ENCODE results near the gene C16orf86.

Gene C16orf86

DNA sequence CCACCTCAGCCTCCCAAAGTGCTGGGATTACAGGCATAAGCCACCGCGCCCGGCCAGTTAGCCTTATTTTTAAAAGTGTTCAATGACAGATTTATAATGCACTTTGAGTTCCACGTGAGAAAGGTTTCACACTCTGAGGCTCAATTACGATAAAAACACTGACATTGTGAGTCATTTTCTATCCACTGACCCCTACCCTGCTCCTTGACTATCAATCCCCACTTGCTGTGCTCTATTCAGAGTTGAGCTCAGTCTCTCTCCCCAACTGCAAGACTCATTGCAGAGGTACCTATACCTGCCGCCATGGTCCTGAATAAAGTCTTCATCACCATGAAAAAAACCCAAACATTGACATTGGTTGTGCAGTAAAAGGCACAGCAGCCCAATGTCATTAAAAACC, 44.0 kb downstream of the C16orf86 start:
- no peak overlapping the region for H3K4me2 ChIP-seq (ENCODE audit: low read length)
- no peak overlapping the region for H3K27ac ChIP-seq (ENCODE audit: low read depth, low read length)
- no peak for TF ChIP-seq EZH2phosphoT487 (IDR thresholded peaks at IDR 0.05; ENCODE audit: borderline replicate concordance, low read length)
- TF ChIP-seq, protein P1, sequence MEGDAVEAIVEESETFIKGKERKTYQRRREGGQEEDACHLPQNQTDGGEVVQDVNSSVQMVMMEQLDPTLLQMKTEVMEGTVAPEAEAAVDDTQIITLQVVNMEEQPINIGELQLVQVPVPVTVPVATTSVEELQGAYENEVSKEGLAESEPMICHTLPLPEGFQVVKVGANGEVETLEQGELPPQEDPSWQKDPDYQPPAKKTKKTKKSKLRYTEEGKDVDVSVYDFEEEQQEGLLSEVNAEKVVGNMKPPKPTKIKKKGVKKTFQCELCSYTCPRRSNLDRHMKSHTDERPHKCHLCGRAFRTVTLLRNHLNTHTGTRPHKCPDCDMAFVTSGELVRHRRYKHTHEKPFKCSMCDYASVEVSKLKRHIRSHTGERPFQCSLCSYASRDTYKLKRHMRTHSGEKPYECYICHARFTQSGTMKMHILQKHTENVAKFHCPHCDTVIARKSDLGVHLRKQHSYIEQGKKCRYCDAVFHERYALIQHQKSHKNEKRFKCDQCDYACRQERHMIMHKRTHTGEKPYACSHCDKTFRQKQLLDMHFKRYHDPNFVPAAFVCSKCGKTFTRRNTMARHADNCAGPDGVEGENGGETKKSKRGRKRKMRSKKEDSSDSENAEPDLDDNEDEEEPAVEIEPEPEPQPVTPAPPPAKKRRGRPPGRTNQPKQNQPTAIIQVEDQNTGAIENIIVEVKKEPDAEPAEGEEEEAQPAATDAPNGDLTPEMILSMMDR (IDR thresholded peaks at IDR 0.05; ENCODE audit: low read depth, low read length, poor library complexity, severe bottlenecking): no peak
- H3K9me2 ChIP-seq (replicated peaks; ENCODE audit: control insufficient read depth, low read length): no peaks in the 10 kb centered on the region
- H3K36me3 ChIP-seq (ENCODE audit: control insufficient read depth, low read length): no peaks in the 10 kb centered on the region
- 0 out of 2 replicates have a peak, but pooled peaks cover 2% of the 10 kb centered on the region for H4K20me1 ChIP-seq (ENCODE audit: control insufficient read depth, insufficient read depth, low read depth, low read length)
- no peak overlapping the region for H3K4me3 ChIP-seq (ENCODE audit: low read length)
- no peaks in the 10 kb centered on the region for H3K27me3 ChIP-seq (ENCODE audit: control insufficient read depth, low read length)
- peaks cover 55% of the 10 kb centered on the region for H3K79me2 ChIP-seq (ENCODE audit: control insufficient read depth, low read length)
- H3K9me3 ChIP-seq (ENCODE audit: control insufficient read depth, insufficient read depth, low read length): no peaks in the 10 kb centered on the region
- peaks cover 9% of the 10 kb centered on the region; the same call in 1 of the 2 replicates for H3K4me1 ChIP-seq (ENCODE audit: control insufficient read depth, low read length)
- no peaks in the 10 kb centered on the region for H3F3A ChIP-seq (ENCODE audit: control insufficient read depth, insufficient read depth)

DNA sequence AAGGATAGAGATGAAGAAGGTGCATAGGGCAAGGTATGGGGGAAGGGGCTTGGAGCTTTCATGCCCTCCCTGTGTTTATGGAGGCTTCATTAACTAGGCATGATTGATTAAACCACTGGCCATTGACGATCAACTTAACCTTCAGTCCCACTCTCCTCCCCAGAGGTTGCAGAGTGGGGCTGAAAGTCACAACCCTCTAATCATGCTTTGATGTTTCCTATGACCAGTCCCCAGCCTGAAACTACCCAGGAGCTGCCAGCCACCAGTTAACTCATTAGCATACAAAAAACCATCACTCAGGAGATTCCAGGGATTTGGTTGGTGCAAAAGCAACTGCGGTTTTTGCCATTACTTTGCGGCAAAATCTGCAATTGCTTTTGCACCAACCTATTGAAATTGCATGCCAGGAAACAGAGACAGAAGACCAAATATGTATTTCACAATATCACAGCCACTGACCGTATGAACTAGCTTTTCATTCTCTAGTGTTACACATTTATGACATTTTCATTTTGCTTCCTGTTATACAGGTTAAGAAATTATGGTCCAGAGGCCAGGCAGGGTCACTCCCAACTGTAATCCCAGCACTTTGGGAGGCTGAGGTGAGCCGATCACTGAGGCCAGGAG, 47.1 kb downstream of the C16orf86 start:
- H3K27ac ChIP-seq (ENCODE audit: low read depth, low read length): no peak overlapping the region
- H3K27me3 ChIP-seq (ENCODE audit: control insufficient read depth, low read length): no peaks in the 10 kb centered on the region
- H3K4me1 ChIP-seq (ENCODE audit: control insufficient read depth, low read length): peaks cover 19% of the 10 kb centered on the region
- H3K9me3 ChIP-seq (ENCODE audit: control insufficient read depth, insufficient read depth, low read length): no peaks in the 10 kb centered on the region
- no peaks in the 10 kb centered on the region for H3K36me3 ChIP-seq (ENCODE audit: control insufficient read depth, low read length)
- H3K79me2 ChIP-seq (ENCODE audit: control insufficient read depth, low read length): peaks cover 67% of the 10 kb centered on the region
- H3K4me2 ChIP-seq (ENCODE audit: low read length): no peak overlapping the region
- no peaks in the 10 kb centered on the region for H3K9me2 ChIP-seq (replicated peaks; ENCODE audit: control insufficient read depth, low read length)
- TF ChIP-seq, protein P1 (IDR thresholded peaks at IDR 0.05; ENCODE audit: low read depth, low read length, poor library complexity, severe bottlenecking): no peak
- TF ChIP-seq EZH2phosphoT487 (IDR thresholded peaks at IDR 0.05; ENCODE audit: borderline replicate concordance, low read length): no peak
- H3K4me3 ChIP-seq (ENCODE audit: low read length): no peak overlapping the region
- no peaks in the 10 kb centered on the region for H3F3A ChIP-seq (ENCODE audit: control insufficient read depth, insufficient read depth)
- 0 out of 2 replicates have a peak, but pooled peaks cover 2% of the 10 kb centered on the region for H4K20me1 ChIP-seq (ENCODE audit: control insufficient read depth, insufficient read depth, low read depth, low read length)

- Histone ChIP-seq H3K79me2 (ENCODE audit: control insufficient read depth, low read length) (peaks cover 64% of the 10 kb centered on the region), H3K4me2 (ENCODE audit: low read length) (no peak overlapping the region)
Observed at GRCh38 chr16:67714522-67714921, 47.9 kb downstream of the C16orf86 start.

More at GRCh38 chr16:67714522-67714921, 47.9 kb downstream of the C16orf86 start:
- no peaks in the 10 kb centered on the region for H3K9me3 ChIP-seq (ENCODE audit: control insufficient read depth, insufficient read depth, low read length)
- 0 out of 2 replicates have a peak, but pooled peaks cover 2% of the 10 kb centered on the region for H4K20me1 ChIP-seq (ENCODE audit: control insufficient read depth, insufficient read depth, low read depth, low read length)
- H3K4me1 ChIP-seq (ENCODE audit: control insufficient read depth, low read length): peaks cover 19% of the 10 kb centered on the region
- H3K27me3 ChIP-seq (ENCODE audit: control insufficient read depth, low read length): no peaks in the 10 kb centered on the region
- H3K27ac ChIP-seq (ENCODE audit: low read depth, low read length): no peak overlapping the region
- H3K9me2 ChIP-seq (replicated peaks; ENCODE audit: control insufficient read depth, low read length): no peaks in the 10 kb centered on the region
- no peak overlapping the region for H3K4me3 ChIP-seq (ENCODE audit: low read length)
- H3K36me3 ChIP-seq (ENCODE audit: control insufficient read depth, low read length): no peaks in the 10 kb centered on the region
- TF ChIP-seq EZH2phosphoT487 (IDR thresholded peaks at IDR 0.05; ENCODE audit: borderline replicate concordance, low read length): no peak
- TF ChIP-seq, protein P1 (IDR thresholded peaks at IDR 0.05; ENCODE audit: low read depth, low read length, poor library complexity, severe bottlenecking): no peak
- no peaks in the 10 kb centered on the region for H3F3A ChIP-seq (ENCODE audit: control insufficient read depth, insufficient read depth)

Data from DOHH2 (cell line).